GM21526 (cell line): ENCODE measurements around the gene RLIM.

Experiments
- ATAC-seq: cut with Tn5 transposase; IDR thresholded peaks from one replicate; pipeline ENCODE4 v1.9.1; 2021; ENCODE audit warnings: moderate library complexity; ENCODE audit not compliant: unreplicated experiment, low FRiP score

The RLIM gene

DNA sequence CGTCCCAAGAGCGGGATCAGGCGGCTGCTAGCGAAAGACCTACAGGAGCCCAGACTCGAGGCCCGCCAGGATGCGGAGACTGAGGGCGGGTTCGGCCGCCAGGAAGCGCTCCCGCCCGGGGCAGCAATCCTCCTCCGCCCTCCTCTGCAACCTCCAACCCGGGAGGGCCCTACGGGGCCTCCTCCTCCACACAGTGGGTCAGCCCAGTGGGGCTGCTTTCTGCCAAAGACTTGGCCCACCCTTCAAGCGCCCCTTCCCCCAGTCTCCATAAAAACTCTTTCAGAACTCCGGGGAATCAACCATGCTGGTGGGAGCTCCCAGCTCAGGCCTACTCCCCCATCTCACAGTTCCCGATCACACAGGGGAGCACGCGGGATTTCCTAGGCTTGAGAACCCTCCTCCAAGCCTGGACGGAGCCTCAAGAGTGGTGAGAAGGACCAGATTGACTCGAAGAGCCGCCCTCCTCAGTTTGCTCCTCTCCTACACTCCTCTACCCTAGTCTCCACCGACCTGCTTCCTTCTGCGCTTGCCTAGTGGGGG is 77.5 kb downstream of the RLIM start:
- peak; percentile 12 for ATAC-seq

DNA sequence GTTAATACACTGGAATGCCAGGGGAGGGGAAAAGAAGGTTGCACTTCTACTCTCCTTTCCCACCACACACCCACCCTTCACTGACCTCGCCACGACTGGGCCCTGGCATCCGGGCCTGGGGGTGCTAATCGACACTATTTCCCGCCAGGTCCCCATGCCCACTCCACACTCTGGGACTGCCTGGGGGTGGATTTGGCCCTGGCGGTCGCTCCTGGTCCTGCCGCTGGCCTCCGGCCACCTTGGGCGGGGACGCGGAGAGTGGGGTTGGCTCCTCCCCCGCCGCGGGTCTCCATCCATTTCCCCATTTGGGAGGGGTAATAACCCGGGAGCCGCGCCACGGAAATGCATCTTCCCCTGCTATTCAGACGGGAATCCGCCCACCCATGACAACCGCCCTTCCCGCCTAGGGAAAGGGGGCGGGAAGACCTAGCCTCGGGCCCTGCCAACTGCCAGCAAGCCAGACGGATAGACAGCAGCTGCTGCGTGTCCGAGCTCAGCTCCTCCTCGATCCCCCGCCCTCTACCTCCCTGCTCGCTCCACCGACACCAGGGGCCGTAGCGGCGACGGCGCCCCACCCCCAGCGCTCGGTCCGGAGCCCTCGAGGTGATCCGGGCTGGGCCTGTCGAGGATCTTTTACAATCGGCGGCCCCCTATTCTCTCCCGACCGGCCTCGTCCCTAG is 78.1 kb downstream of the RLIM start:
- ATAC-seq, result peak; percentile 66

DNA sequence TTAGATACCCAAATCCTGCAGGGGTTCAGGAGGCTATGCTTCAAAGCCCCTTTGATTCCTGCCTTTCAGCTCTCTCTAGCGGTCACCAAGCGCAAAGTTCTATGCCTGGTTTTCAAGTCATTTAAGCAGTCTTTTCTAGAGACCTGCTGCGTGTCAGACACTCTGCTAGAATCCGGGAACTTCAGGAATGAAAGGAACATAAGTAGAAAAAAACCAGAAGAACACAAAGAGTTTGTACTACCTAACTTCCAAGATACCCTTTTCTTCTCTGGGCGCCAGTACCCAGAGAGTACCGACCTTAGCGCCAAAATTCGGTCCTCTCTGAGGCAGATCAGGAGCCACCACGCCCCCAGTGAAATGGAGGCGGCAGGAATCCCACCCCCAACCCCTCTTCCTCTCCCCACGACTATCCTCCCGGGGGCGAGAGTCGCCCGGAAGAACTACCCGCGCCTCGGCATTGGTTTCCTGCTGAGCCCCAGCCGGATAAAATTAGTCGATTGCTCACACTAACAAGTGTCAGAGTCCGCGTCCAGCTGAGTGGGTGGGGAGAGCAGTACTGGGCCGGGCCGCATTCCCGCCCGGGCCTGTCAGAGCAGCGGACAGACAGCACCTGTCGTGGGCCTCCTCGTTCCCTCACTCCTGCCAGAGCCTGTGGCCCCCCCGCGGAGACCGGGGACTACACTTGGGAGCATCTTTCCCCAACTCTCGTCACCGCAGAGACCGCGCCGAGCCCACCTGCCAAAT is 78.8 kb downstream of the RLIM start:
- no peak for ATAC-seq
